GF-D8 (cell line): ENCODE measurements around the gene LY86.

Experiments used
- DNase-seq: peaks from one replicate; lab custom pipeline; 2025; lab: John Stamatoyannopoulos, UW

LY86 gene

DNA sequence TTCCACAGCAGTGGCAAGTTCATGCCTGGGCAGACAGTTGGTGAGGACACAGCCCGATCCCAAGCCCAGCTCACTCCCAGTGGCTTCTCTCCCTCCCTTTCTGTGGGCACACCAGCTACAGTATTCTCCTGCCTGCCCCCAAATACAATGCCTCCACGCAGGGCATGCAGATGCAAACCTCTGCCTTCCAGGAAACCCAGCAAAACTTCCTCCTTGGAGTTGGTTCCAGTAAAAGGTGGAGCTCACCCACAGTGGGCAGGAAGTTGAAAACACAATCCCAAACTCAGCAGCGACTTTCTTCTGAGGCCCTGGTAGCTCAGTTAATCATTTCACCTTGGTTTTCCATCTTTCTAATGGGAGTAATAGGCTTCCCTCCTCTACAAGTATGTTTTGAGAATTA is 93.7 kb downstream of the LY86 start:
- no peak for DNase-seq

- no peak for DNase-seq
These were observed 95.7 kb downstream of the LY86 start for GRCh38 chr6:6683969-6684833.

- DNase-seq: no peak
These were observed 96.9 kb downstream of the LY86 start for GRCh38 chr6:6685249-6686040.

GRCh38 chr6:6686176-6686575 is 97.7 kb downstream of the LY86 start:
- no peak for DNase-seq

DNA sequence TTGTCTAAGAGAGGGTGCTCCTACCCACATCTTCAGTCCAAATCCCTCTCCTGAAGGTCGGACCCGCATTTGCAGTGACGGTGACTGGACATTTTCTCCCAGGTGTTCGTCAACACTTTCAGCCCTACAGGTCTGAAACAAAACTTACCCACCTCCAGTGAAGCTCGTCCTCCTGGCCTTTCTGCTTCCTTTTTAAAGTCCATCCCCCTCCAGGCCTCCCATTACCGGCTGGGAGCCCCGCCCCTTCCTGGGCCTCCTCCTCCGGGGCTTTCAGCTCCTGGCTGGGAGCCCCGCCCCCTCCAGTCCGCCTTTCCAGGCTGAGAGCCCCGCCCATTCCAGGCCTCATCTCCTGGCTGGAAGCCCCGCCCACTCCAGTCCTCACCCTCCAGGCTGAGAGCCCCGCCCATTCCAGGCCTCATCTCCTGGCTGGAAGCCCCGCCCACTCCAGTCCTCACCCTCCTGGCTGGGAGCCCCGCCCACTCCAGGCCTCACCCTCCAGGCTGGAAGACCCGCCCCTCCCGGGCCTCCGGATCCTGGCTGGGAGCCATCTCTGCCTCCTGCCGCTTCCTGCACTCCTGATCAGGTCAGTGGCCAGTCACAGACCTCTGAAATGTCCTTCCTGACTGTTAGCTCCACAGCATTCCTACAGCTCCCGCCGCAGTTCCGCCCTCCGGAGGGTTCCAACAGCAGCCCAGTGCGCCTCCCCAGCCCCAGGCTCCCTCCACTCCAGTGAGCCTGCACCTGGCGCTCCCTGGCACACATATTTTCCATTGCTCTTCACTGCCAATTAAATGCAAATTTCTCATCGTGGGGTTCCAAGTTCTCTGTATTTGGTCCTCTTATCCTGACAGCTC is 98.5 kb downstream of the LY86 start:
- DNase-seq: no peak

- DNase-seq: no peak
These were observed 99.8 kb downstream of the LY86 start for GRCh38 chr6:6688283-6688682.

DNA sequence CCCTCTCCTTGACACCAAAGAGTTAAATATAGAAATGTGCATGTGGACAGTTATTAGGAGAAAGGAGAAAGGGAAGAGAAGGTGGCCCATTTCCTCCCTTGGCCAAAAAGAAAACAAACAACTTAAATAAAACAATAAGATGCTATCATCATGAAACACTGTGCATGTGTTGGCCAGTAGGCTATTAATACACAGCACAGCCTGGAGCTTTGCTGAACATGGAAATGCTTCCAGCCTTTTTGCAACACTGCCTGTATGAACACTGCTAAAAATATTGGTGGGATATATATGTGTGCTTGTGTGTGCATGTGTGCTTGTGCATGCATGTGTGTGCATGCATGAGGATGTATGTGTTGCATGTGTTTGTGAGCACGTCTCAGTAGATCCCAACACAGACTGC is 100.4 kb downstream of the LY86 start:
- DNase-seq: no peak

DNA sequence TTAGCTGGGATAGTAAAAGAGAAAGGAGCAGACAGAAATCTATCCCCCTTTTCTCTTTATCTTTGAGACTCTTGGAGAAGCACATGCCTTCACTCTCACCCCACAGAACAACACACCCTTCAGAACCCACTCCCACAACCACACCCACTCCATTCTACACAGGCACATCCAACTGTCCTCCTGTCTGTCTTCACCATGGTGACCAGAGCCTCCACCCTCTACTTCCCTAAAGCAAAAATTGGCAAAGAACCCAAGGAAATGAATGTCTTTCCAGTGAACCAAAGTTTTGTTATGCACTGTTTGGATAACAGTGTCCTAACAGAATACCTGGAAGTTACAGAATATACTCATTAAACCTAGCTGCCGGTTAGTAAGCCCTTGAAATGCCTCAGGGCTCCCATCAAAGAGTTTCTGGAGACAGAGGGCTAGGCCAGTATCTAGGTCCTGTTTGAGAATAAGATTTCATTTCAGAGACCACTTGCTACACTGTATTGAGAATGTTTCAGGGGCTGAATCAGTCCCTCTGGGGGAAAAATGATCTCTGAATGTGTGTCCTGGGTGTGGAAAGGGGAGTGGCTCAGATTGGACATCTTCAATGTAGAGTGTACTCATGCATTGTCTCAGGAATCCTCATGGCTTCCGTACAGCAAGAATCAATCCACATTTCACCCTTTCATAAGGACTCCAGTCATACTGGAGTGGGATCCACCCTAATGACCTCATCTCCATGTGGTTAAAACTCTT is 101.1 kb downstream of the LY86 start:
- no peak for DNase-seq

DNA sequence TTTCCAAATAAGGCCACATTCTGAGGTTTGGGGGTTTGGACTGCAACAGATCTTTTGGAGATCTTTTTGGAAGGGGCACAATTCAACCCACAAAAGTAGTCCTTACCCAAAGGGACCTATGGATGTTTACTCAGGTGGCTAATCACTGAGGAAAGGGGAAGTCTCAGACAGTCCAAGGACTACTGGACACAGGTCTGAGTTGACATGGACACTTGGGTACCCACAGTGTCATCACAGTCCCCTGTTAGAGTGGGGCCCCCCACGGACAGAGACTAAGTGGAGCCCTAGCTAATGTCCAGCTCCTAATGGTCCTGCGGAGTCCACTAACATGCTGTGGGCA is 101.6 kb downstream of the LY86 start:
- DNase-seq: no peak

DNA sequence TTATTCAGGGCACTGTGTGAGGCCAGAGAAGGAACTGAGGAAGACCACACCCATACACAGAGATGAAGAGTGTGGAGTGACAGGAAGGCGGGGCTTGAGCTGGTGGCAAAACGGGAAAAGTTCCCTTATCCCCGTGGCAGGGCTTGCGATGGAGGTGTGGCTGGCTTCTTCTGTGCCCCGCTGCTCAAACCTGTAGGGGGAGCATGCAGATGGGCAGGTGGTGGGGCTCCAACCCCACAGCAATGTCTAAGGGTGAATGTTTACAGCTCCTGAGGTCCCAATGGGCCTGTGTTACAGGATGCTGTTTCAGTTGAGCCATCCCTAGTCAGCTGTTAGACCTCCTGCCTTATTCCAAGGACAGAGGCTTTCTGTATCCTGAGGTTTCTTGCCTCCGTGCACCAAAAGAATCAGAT is 105.9 kb downstream of the LY86 start:
- no peak for DNase-seq

- no peak for DNase-seq
These were observed 106.5 kb downstream of the LY86 start for GRCh38 chr6:6694825-6695624.

DNA sequence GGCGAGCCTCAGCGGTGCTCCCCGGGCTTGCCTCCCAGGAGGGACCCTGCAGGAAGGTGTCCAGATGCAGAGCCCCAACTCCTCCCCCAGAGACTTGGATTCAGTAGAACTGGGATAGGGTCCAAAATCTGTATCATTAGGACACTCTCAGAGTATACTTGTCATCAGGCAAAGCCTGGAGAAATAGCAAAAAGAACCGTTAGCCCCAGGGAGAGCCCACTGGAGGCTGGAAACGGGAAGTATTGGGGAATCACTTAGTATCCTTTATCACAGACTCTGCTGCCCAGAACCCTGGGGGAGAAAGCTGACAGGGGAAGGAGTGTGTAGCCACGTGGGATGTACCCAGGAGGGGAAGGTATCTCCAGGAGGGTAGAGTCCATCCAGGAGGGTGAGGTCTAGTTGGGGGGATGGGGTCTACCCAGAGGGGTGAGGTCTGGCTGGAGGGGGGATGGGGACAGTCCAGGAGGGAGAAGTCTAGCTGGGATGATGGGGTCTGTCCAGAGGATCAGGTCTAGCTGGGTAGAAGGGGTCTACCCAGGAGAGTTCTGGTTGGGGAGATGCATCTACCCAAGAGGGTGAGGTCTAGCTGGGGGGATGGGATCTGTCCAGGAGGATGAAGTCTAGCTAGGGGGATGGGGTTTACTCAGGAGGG is 107.2 kb downstream of the LY86 start:
- no peak for DNase-seq

DNA sequence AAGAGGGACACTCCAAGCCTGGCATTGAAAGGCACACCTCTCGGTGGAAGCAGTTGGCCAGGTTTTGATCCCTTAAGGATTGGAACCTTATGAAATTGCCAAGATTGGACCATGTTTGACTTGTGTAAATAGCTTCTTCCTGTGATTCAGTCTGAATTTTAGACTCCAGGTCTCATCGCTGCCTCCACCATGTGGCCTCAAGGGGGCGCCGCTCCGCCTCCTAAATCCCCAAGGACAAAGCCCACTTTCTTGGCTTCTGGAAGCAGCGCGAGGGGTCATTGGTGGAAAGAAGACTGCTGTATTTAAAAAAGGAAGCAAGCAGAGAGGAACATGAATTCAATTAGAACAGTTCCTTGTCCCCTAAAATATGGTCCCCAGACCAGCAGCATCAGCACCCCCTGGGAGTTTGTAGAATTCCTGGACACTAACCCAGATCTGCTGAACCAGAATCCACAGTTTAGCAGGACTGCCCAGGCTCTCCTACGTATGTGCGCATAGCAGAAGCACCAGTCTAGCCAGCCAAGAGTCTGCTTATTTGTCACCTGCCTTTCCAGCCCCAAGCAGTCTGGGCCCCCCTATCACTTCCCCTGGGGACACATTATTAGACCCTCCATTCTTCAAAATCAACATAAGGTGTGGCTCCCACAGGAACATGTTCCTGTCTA is 108.5 kb downstream of the LY86 start:
- DNase-seq: peak; percentile 73

- DNase-seq: peak; percentile 77
These were observed 109.1 kb downstream of the LY86 start for GRCh38 chr6:6697620-6698019.

DNA sequence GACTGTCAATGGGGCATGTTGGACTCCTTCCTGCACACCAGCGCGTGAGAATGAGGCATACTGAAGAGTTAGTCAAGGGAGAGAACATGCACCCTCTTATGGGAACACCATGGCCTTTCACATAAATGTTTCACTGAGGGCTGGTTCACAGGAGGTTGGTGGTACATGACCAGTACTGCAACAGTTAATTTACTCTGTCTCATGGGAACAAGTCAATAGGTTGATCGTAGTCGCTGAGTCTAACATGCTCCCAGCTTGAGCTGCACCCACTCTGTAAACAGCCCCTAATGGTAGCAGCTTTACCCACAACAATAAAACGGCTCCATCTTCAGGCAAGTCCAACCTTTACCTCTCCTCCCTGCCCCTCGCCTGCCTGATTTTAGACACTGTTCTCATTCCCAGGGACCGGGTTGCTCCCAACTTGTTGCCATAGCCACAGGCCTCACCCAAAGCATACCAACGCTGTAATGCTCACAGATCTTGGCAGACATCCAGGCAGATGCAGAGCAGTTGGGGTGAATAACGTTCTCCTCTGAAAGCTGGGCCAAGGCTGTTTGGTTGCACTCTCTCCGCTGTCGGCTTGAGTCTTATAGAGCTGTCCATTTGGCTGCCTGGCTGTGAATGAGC is 111.3 kb downstream of the LY86 start:
- DNase-seq: peak; percentile 24

GRCh38 chr6:6700407-6701270 is 112.1 kb downstream of the LY86 start:
- no peak for DNase-seq

DNA sequence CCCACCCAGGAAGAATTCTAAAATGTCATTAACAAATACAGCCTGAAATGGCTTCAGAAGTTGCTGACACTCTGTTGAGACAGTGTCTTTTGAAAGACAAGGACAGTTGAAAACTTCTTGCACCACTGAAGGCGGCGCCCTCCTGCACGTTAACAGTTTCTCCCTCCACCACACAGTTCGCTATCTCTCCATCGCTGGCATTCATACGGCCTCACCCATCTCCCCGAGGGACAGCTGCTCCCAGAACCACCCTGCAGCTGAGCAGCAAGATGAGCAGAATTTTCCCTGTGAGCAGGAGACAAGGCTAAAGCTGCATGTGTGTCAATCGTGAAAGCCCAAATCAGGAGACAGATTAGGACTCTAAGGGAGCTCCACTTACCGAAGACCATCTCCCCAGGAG is 113.3 kb downstream of the LY86 start:
- DNase-seq: peak; percentile 94

DNA sequence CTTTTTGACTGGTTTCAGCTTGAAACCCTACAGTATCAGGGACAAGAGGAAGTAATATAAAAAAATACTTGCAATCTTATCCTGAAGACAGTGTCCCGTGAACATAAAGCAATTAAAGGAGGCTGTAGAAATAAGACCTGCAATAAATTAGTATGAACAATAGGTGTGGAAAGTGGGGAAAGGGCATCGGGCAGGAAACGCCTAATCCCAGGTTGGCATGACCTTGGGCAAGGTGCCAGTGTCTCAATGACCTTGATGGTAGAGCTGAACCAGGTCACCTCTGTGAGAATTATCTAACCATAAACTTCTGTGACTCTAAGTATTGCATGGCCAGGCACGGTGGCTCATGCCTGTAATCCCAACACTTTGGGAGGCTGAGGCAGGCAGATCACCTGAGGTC is 115.2 kb downstream of the LY86 start:
- DNase-seq: no peak
